Measurements from ENCODE around the gene FGF19. TPM values are rescaled to one million over a fixed set of nuclear protein-coding genes. Genes with fewer than 3 reads are reported as not detected.

FGF19 gene
- total RNA-seq, 2 donors from 2014 or later = not detected

GRCh38 chr11:69666261-69666660 lies 37.6 kb downstream of the FGF19 start:
- H3K36me3 ChIP-seq = peaks cover 46% of the 10 kb centered on the region

GRCh38 chr11:69665669-69666068 lies 38.2 kb downstream of the FGF19 start:
- Histone ChIP-seq H3K36me3 (peaks cover 44% of the 10 kb centered on the region), H3K27me3 (no peaks in the 10 kb centered on the region), H3K27ac (no peak overlapping the region), H3K9me3 (no peaks in the 10 kb centered on the region), H3K4me1 (peaks cover 0 to 10% of the 10 kb centered on the region in 2 donors), H3K4me3 (no peak overlapping the region)
- DNase-seq (ENCODE audit: low spot score) = no peak
- TF ChIP-seq CTCF (IDR thresholded peaks at IDR 0.05) = no peak

More at GRCh38 chr11:69666261-69666660, 37.6 kb downstream of the FGF19 start:
- no peaks in the 10 kb centered on the region for H3K27me3 ChIP-seq
- H3K4me3 ChIP-seq = no peak overlapping the region
- TF ChIP-seq CTCF (IDR thresholded peaks at IDR 0.05) = no peak
- no peak overlapping the region for H3K27ac ChIP-seq
- H3K9me3 ChIP-seq = no peaks in the 10 kb centered on the region
- H3K4me1 ChIP-seq = peaks cover 0 to 12% of the 10 kb centered on the region in 2 donors
- DNase-seq (ENCODE audit: low spot score) = no peak

- Histone ChIP-seq H3K9me3 (no peaks in the 10 kb centered on the region), H3K4me1 (peaks cover 0 to 2% of the 10 kb centered on the region in 2 donors), H3K4me3 (no peak overlapping the region), H3K36me3 (peaks cover 44% of the 10 kb centered on the region), H3K27me3 (no peaks in the 10 kb centered on the region), H3K27ac (no peak overlapping the region)
- TF ChIP-seq CTCF (IDR thresholded peaks at IDR 0.05) = no peak
- DNase-seq (ENCODE audit: low spot score) = no peak
These were observed 38.9 kb downstream of the FGF19 start for GRCh38 chr11:69664901-69665300.

GRCh38 chr11:69664103-69664775 lies 39.6 kb downstream of the FGF19 start:
- Histone ChIP-seq H3K4me3 (no peak overlapping the region), H3K36me3 (peaks cover 38% of the 10 kb centered on the region), H3K4me1 (no peaks in the 10 kb centered on the region), H3K27ac (no peak overlapping the region), H3K27me3 (no peaks in the 10 kb centered on the region), H3K9me3 (no peaks in the 10 kb centered on the region)
- no peak for TF ChIP-seq CTCF (IDR thresholded peaks at IDR 0.05)
- no peak for DNase-seq (ENCODE audit: low spot score)

- H3K4me3 ChIP-seq = no peak overlapping the region
- TF ChIP-seq CTCF (IDR thresholded peaks at IDR 0.05) = no peak
- H3K27ac ChIP-seq = no peak overlapping the region
- H3K27me3 ChIP-seq = no peaks in the 10 kb centered on the region
- H3K36me3 ChIP-seq = peaks cover 36% of the 10 kb centered on the region
- no peaks in the 10 kb centered on the region for H3K9me3 ChIP-seq
- no peaks in the 10 kb centered on the region for H3K4me1 ChIP-seq
- no peak for DNase-seq (ENCODE audit: low spot score)
These were observed 40.5 kb downstream of the FGF19 start for GRCh38 chr11:69663326-69663725.

- Histone ChIP-seq H3K4me1 (no peaks in the 10 kb centered on the region), H3K4me3 (no peak overlapping the region), H3K36me3 (peaks cover 36% of the 10 kb centered on the region), H3K27me3 (no peaks in the 10 kb centered on the region), H3K9me3 (no peaks in the 10 kb centered on the region), H3K27ac (no peak overlapping the region)
- no peak for TF ChIP-seq CTCF (IDR thresholded peaks at IDR 0.05)
- DNase-seq (ENCODE audit: low spot score) = no peak
These were observed 41.0 kb downstream of the FGF19 start for GRCh38 chr11:69662806-69663205.
